ENCODE results near the gene PPFIBP2.
"Not testable (repeated sequence)": the region's sequence is repeated elsewhere in the genome, so short reads cannot be mapped to it uniquely, and the experiment has no call there.

Gene PPFIBP2

GRCh38 chr11:7645206-7645605 lies 131.4 kb downstream of the PPFIBP2 start:
- Mint-ChIP-seq H3K4me1 (no peaks in the 10 kb centered on the region), H3K9me3 (no peaks in the 10 kb centered on the region), H3K36me3 (peaks cover 7% of the 10 kb centered on the region), H3K27me3 (no peaks in the 10 kb centered on the region), H3K4me3 (no peak overlapping the region), H3K27ac (no peak overlapping the region)
- CTCF ChIA-PET = no interaction called here
- no peak for DNase-seq

- no peak for DNase-seq
- Mint-ChIP-seq H3K27me3 (no peaks in the 10 kb centered on the region), H3K9me3 (no peaks in the 10 kb centered on the region), H3K4me3 (no peak overlapping the region), H3K4me1 (no peaks in the 10 kb centered on the region), H3K36me3 (peaks cover 8% of the 10 kb centered on the region), H3K27ac (no peak overlapping the region)
- CTCF ChIA-PET = interaction anchor here (1.6 kb wide), 1 partner anchor 10 kb away, joined by 4 read pairs; no protein-coding TSS in a partner anchor
Observed at GRCh38 chr11:7646866-7647265, 133.1 kb downstream of the PPFIBP2 start.

- Mint-ChIP-seq H3K27ac (no peak overlapping the region), H3K27me3 (no peaks in the 10 kb centered on the region), H3K9me3 (no peaks in the 10 kb centered on the region), H3K36me3 (peaks cover 14% of the 10 kb centered on the region), H3K4me1 (no peaks in the 10 kb centered on the region), H3K4me3 (no peak overlapping the region)
- DNase-seq = no peak
- CTCF ChIA-PET = interaction anchor here (1.6 kb wide), 1 partner anchor 9 kb away, joined by 4 read pairs; no protein-coding TSS in a partner anchor
Observed at GRCh38 chr11:7648264-7648663, 134.5 kb downstream of the PPFIBP2 start.

- Mint-ChIP-seq H3K27me3 (no peaks in the 10 kb centered on the region), H3K9me3 (no peaks in the 10 kb centered on the region), H3K27ac (no peak overlapping the region), H3K4me1 (no peaks in the 10 kb centered on the region), H3K4me3 (no peak overlapping the region), H3K36me3 (peaks cover 13% of the 10 kb centered on the region)
- no peak for DNase-seq
- CTCF ChIA-PET = interaction anchor here (1.5 kb wide), 1 partner anchor 14 kb away, joined by 5 read pairs; no protein-coding TSS in a partner anchor
Observed at GRCh38 chr11:7651140-7651551, 137.3 kb downstream of the PPFIBP2 start.

DNA sequence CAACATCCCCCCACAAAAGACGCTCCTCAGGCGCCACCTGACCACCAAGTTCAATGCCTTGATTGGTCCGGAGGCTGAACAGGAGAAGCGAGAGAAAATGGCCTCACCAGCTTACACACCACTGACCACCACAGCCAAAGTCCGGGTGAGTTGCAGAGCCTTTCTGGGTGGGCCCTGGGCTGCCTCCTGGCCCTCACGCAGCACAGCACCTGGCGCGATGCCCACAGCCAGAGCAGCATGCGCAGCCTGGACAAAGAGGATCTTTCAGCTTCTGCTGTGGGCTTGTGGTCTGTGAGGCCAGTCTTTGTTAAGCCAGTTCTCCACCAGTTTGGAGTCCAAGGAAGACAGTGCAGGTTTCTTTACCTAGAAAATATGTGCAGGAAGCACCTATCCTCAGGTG lies 137.9 kb downstream of the PPFIBP2 start:
- Mint-ChIP-seq H3K9me3 (no peaks in the 10 kb centered on the region), H3K27me3 (no peaks in the 10 kb centered on the region), H3K4me3 (no peak overlapping the region), H3K27ac (no peak overlapping the region), H3K4me1 (no peaks in the 10 kb centered on the region), H3K36me3 (peaks cover 13% of the 10 kb centered on the region)
- CTCF ChIA-PET = no interaction called here
- no peak for DNase-seq

DNA sequence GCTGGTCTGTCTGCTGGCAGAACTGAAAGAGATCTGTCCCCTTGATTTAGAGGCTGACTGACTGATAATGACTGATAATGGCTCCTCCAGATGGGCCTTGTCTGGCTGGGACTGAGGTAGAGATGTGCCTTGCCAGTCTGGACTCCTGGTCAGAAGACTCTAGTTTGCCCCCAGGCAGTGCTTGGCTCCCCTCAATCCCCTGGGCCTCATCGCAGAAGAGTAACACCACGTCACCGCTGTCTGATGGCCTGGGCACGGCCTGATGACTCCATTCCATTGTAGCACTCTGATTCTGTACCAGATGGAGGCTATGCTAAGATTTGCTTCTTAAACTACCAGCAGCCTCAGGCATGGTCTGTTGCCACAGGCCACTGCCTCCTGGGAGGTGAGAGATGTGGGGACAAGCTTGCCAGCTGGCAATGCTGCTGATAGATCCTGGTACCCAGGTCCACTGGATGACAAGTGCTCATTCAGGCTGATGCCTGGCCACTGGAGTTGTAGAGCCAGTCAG lies 140.5 kb downstream of the PPFIBP2 start:
- H3K9me3 Mint-ChIP-seq = no peaks in the 10 kb centered on the region
- H3K27me3 Mint-ChIP-seq = no peaks in the 10 kb centered on the region
- H3K4me1 Mint-ChIP-seq = no peaks in the 10 kb centered on the region
- H3K4me3 Mint-ChIP-seq = no peak overlapping the region
- DNase-seq = no peak
- CTCF ChIA-PET = interaction anchor here (1.0 kb wide), 1 partner anchor 842 kb away, joined by 3 read pairs; no protein-coding TSS in a partner anchor
- H3K36me3 Mint-ChIP-seq = peaks cover 13% of the 10 kb centered on the region
- H3K27ac Mint-ChIP-seq = no peak overlapping the region

- Mint-ChIP-seq H3K4me3 (no peak overlapping the region), H3K4me1 (no peaks in the 10 kb centered on the region), H3K27ac (no peak overlapping the region), H3K36me3 (peaks cover 10% of the 10 kb centered on the region), H3K27me3 (no peaks in the 10 kb centered on the region), H3K9me3 (no peaks in the 10 kb centered on the region)
- DNase-seq = no peak
- CTCF ChIA-PET = interaction anchor here (1.1 to 2.9 kb wide), 4 partner anchors 82 to 213 kb away, joined by 3 to 43 read pairs (median 10); partner anchors contain the start of gene PPFIBP2
Observed at GRCh38 chr11:7655253-7656217, 141.7 kb downstream of the PPFIBP2 start.

- Mint-ChIP-seq H3K9me3 (no peaks in the 10 kb centered on the region), H3K36me3 (peaks cover 10% of the 10 kb centered on the region), H3K4me1 (no peaks in the 10 kb centered on the region), H3K27me3 (no peaks in the 10 kb centered on the region), H3K4me3 (no peak overlapping the region), H3K27ac (no peak overlapping the region)
- CTCF ChIA-PET = interaction anchor here (0.7 to 2.9 kb wide), 22 partner anchors 9 to 559 kb away, joined by 3 to 43 read pairs (median 4); partner anchors contain the start of genes EIF3F, OLFML1 and PPFIBP2
- no peak for DNase-seq
Observed at GRCh38 chr11:7656704-7657103, 142.9 kb downstream of the PPFIBP2 start.

GRCh38 chr11:7657306-7658025 lies 143.7 kb downstream of the PPFIBP2 start:
- Mint-ChIP-seq H3K27me3 (no peaks in the 10 kb centered on the region), H3K4me1 (no peaks in the 10 kb centered on the region), H3K9me3 (no peaks in the 10 kb centered on the region), H3K36me3 (peaks cover 6% of the 10 kb centered on the region), H3K27ac (no peak overlapping the region), H3K4me3 (no peak overlapping the region)
- DNase-seq = peak; percentile 55
- CTCF ChIA-PET = interaction anchor here (0.7 to 2.9 kb wide), 22 partner anchors 8 to 559 kb away, joined by 3 to 43 read pairs (median 4); partner anchors contain the start of genes EIF3F, OLFML1 and PPFIBP2

DNA sequence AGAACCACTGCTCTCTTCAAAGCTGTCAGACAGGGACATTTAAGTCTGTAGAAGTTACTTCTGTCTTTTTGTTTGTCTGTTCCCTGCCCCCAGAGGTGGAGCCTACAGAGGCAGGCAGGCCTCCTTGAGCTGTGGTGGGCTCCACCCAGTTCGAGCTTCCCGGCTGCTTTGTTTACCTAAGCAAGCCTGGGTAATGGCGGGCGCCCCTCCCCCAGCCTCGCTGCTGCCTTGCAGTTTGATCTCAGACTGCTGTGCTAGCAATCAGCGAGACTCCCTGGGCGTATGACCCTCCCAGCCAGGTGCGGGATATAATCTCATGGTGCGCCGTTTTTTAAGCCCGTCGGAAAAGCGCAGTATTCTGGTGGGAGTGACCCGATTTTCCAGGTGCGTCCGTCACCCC lies 149.7 kb downstream of the PPFIBP2 start:
- not testable (repeated sequence) for DNase-seq, H3K27me3 Mint-ChIP-seq, H3K9me3 Mint-ChIP-seq, H3K4me1 Mint-ChIP-seq, H3K36me3 Mint-ChIP-seq, H3K4me3 Mint-ChIP-seq, H3K27ac Mint-ChIP-seq
- CTCF ChIA-PET = interaction anchor here (1.2 kb wide), 1 partner anchor 151 kb away, joined by 3 read pairs; no protein-coding TSS in a partner anchor

DNA sequence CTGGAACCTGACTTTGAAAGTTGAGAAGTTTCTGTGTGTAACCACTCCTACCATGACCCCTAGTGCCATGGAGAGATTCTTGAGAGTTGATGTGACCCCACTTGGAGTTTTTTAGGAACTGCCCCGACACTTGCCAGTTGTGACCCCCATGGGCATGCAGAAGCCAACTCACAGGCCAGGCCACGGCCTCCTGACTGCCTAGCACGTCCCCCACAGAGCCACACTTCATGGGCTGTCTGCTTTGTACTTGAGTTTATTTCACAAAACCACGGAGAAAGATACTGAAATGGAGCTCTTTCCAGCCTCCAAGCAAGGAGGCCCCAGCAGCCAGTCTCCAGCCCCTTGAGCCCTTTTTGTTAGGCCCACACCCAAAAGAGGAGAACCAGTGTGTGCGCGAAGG lies 151.1 kb downstream of the PPFIBP2 start:
- Mint-ChIP-seq H3K4me1 (no peaks in the 10 kb centered on the region), H3K9me3 (no peaks in the 10 kb centered on the region), H3K36me3 (peaks cover 3% of the 10 kb centered on the region), H3K27ac (no peak overlapping the region), H3K27me3 (peaks cover 4% of the 10 kb centered on the region), H3K4me3 (no peak overlapping the region)
- DNase-seq = no peak
- CTCF ChIA-PET = interaction anchor here (0.8 to 2.4 kb wide), 15 partner anchors 8 to 312 kb away, joined by 3 to 22 read pairs (median 5); partner anchors contain the start of gene PPFIBP2

DNA sequence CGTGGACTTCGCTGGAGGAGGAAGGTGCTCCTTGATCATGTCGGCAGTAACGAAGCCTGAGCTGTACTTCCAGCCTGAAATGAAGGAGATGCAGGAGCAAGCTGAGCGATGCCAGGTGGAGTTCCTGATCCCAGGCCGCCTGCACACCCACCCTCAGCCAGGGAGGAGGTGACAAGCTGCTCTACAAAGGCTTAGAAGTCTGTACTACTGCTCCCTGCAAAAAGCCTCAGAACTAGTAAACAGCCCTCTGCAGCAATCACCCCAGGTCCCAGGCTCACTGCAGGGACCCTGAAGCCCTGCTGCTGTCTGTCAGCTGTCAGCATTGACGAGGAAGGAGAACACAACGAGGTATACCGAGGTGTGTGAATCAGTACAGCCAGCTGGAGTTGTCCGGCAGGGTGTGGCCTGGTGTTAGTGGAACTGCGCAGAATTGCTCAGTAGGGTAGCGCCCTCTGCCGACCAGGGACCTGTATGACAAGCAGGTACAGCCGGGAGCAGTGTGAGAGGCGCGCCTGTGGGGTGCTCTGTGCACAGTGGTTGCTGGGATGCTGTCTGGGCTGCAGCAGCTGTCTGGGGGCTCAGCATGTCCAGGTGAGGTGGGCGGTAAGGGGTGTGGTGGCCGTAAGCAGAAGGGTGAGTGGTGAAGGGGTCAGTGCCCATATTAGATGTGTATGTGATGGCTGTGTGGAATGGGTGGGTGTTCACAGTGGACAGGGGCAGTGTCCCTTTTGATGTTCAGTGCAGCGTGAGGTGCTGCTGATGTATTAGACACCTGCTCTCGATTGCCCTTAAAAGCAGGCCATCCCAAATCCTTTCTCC lies 151.9 kb downstream of the PPFIBP2 start:
- CTCF ChIA-PET = interaction anchor here (0.6 to 2.4 kb wide), 21 partner anchors 9 to 313 kb away, joined by 3 to 22 read pairs (median 4); partner anchors contain the start of gene PPFIBP2
- Mint-ChIP-seq H3K27me3 (peaks cover 4% of the 10 kb centered on the region), H3K36me3 (peaks cover 3% of the 10 kb centered on the region), H3K4me1 (no peaks in the 10 kb centered on the region), H3K27ac (no peak overlapping the region), H3K4me3 (no peak overlapping the region), H3K9me3 (no peaks in the 10 kb centered on the region)
- DNase-seq = peak; percentile 81

- Mint-ChIP-seq H3K36me3 (peaks cover 3% of the 10 kb centered on the region), H3K27ac (no peak overlapping the region), H3K9me3 (no peaks in the 10 kb centered on the region), H3K4me1 (no peaks in the 10 kb centered on the region), H3K4me3 (no peak overlapping the region), H3K27me3 (peaks cover 5% of the 10 kb centered on the region)
- CTCF ChIA-PET = interaction anchor here (0.6 to 2.4 kb wide), 10 partner anchors 16 to 313 kb away, joined by 3 to 22 read pairs (median 4); partner anchors contain the start of gene PPFIBP2
- DNase-seq = no peak
Observed at GRCh38 chr11:7666292-7666866, 152.6 kb downstream of the PPFIBP2 start.
